Endothelial cell of umbilical vein (primary cell): Measurements from ENCODE around the gene SERPINA3. TPM values are rescaled to one million over a fixed set of nuclear protein-coding genes. Genes with fewer than 3 reads are reported as not detected.

ENCODE experiments used
- BruUV-seq: library from RNA; stranded (reverse); fragments of 400-500 nt; replicated peaks from 2 replicates; lab custom pipeline; 2021; lab: Mats Ljungman, UMichigan
- CTCF ChIA-PET: fragments of 300-600, 350-600 bp; sonication (Branson Sonifier 250); formaldehyde crosslinking; loops from one replicate; lab custom pipeline; 2021; ENCODE audit warnings: antibody characterized with exemption, inconsistent platforms; lab: Charles Lee
- POLR2A ChIA-PET: fragments of 300-600, 350-600 bp; sonication (Branson Sonifier 250); formaldehyde crosslinking; loops from one replicate; lab custom pipeline; 2021; ENCODE audit warnings: antibody characterized with exemption, inconsistent platforms; lab: Charles Lee
- DNase-seq: peaks from one replicate; pipeline ENCODE4 v3.0.0-alpha.2; 2011; ENCODE audit warnings: low read depth, low spot score
- FAIRE-seq: peaks from 2 replicates; lab custom pipeline; 2011; peaks lifted over from hg19 to GRCh38; lab: Jason Lieb, UNC
- H2AFZ ChIP-seq: 2 replicates; pipeline ENCODE4 v1.6.0; 2012; ENCODE audit warnings: low read depth, low read length, control low read depth, inconsistent platforms
- H3K27ac ChIP-seq: 2 replicates; pipeline ENCODE4 v1.5.1; 2011; ENCODE audit warnings: low read depth, mild to moderate bottlenecking, control low read depth, low read length, moderate library complexity; ENCODE audit not compliant: insufficient read depth
- H3K27me3 ChIP-seq, 2 experiments: 2 replicates each; pipeline versions ENCODE4 v1.6.0 to v1.6.1; 2011; ENCODE audit warnings: low read length in 2 of 2, mixed read lengths in 1 of 2; ENCODE audit not compliant: control insufficient read depth in 2 of 2, insufficient read depth in 2 of 2
- H3K36me3 ChIP-seq, 2 experiments: 2 replicates in 1 of 2; 3 replicates in 1 of 2; pipeline ENCODE4 v1.5.1; 2011; ENCODE audit warnings: low read length in 2 of 2, mild to moderate bottlenecking in 1 of 2, moderate library complexity in 1 of 2; ENCODE audit not compliant: control insufficient read depth in 2 of 2, insufficient read depth in 2 of 2; ENCODE audit errors: extremely low read depth in 1 of 2
- H3K4me1 ChIP-seq: 3 replicates; pipeline ENCODE4 v1.5.1; 2011; ENCODE audit warnings: mild to moderate bottlenecking, low read length; ENCODE audit not compliant: control insufficient read depth, insufficient read depth; ENCODE audit errors: extremely low read depth
- H3K4me2 ChIP-seq: 2 replicates; pipeline ENCODE4 v1.6.1; 2011; ENCODE audit warnings: low read length, control low read depth, mixed read lengths; ENCODE audit not compliant: insufficient read depth
- H3K4me3 ChIP-seq, 3 experiments: fragments of 200-600 bp in 1 of 3; sonication (generic), shearing (Covaris generic) in 1 of 3; replicated peaks in 1 of 3; 2 replicates each; pipeline ENCODE4 v1.5.1; 2011 to 2016; ENCODE audit warnings: control low read depth in 3 of 3, low read length in 3 of 3, mild to moderate bottlenecking in 2 of 3, inconsistent platforms in 1 of 3, low read depth in 1 of 3, moderate library complexity in 1 of 3; ENCODE audit not compliant: insufficient read depth in 1 of 3
- H3K79me2 ChIP-seq: 2 replicates; pipeline ENCODE4 v1.6.0; 2012; ENCODE audit warnings: low read length, inconsistent platforms; ENCODE audit not compliant: control insufficient read depth, insufficient read depth
- H3K9ac ChIP-seq: replicated peaks from 2 replicates; pipeline ENCODE3; 2011; ENCODE audit warnings: low read length, control low read depth; ENCODE audit not compliant: insufficient read depth; ENCODE audit errors: extremely low read depth
- H3K9me1 ChIP-seq: replicated peaks from 3 replicates; pipeline ENCODE4 v1.6.0; 2011; ENCODE audit warnings: mild to moderate bottlenecking, low read length; ENCODE audit not compliant: control insufficient read depth, insufficient read depth; ENCODE audit errors: extremely low read depth
- H3K9me3 ChIP-seq: replicated peaks from 2 replicates; pipeline ENCODE4 v1.5.1; 2012; ENCODE audit warnings: low read length, inconsistent platforms; ENCODE audit not compliant: control insufficient read depth, insufficient read depth
- H4K20me1 ChIP-seq: replicated peaks from 2 replicates; pipeline ENCODE3; 2011; ENCODE audit warnings: mild to moderate bottlenecking, low read length; ENCODE audit not compliant: control insufficient read depth, insufficient read depth; ENCODE audit errors: extremely low read depth
- EZH2 ChIP-seq: IDR thresholded peaks from 2 replicates; pipeline ENCODE4 v1.6.1; 2012; ENCODE audit warnings: borderline replicate concordance, low read depth, mild to moderate bottlenecking, moderate library complexity, low read length, inconsistent platforms; ENCODE audit not compliant: severe bottlenecking
- FOS ChIP-seq: IDR thresholded peaks from 2 replicates; pipeline ENCODE4 v1.6.1; 2011; ENCODE audit warnings: mild to moderate bottlenecking, low read length, moderate library complexity, borderline replicate concordance; ENCODE audit not compliant: insufficient read depth
- GATA2 ChIP-seq: IDR thresholded peaks from 2 replicates; pipeline ENCODE4 v1.7.0; 2011; ENCODE audit warnings: low read depth, mild to moderate bottlenecking, moderate library complexity, mixed read lengths, low read length; ENCODE audit not compliant: insufficient read length, insufficient read depth
- JUN ChIP-seq: IDR thresholded peaks from 2 replicates; pipeline ENCODE4 v1.6.1; 2011; ENCODE audit warnings: borderline replicate concordance, low read depth; ENCODE audit not compliant: insufficient read length, insufficient read depth
- MYC ChIP-seq: IDR thresholded peaks from one replicate; pipeline ENCODE4 v1.6.1; 2011; ENCODE audit warnings: mild to moderate bottlenecking, low read depth, low read length
- POLR2A ChIP-seq: IDR thresholded peaks from 2 replicates; pipeline ENCODE4 v1.6.1; 2012; ENCODE audit warnings: low read depth, mild to moderate bottlenecking, control low read depth, low read length
- POLR2AphosphoS5 ChIP-seq: IDR thresholded peaks from 2 replicates; pipeline ENCODE4 v1.6.1; 2012; ENCODE audit warnings: low read depth, mild to moderate bottlenecking, control low read depth, low read length, moderate library complexity; ENCODE audit not compliant: insufficient read depth
- dilution Hi-C: fragments of 300-500 bp; cut with MboI; formaldehyde crosslinking; loops from one replicate; pipeline ENCODE4 v1.15.0; 2019; ENCODE audit warnings: low sequenced_read_pairs; ENCODE audit not compliant: extremely low pct_ligation_motif_present
- intact Hi-C: fragments of 100-400 bp; cut with micrococcal nuclease; formaldehyde crosslinking; loops from one replicate; pipeline ENCODE4 v1.10.0; 2022
- polyA plus RNA-seq, 4 experiments: library from polyadenylated mRNA; depleted of rRNA in 3 of 4; stranded (reverse) in 3 of 4; unstranded in 1 of 4; fragments of >200 nt; gene quantifications; 2 replicates each; pipeline versions ENCODE4 v1.2.1 to v1.2.3, GENCODE V29; 2011 to 2012; ENCODE audit warnings: missing spikeins in 1 of 4
- total RNA-seq: library from RNA; stranded (reverse); gene quantifications from 2 replicates; pipeline ENCODE4 v1.2.3, GENCODE V29; 2021
- TF ChIP-seq, protein P1 (sequence below), 2 donors: IDR thresholded peaks; 1 replicate in 1 of 2; 2 replicates in 1 of 2; pipeline ENCODE4 v1.5.1; 2011; ENCODE audit warnings: low read length in 2 of 2, mild to moderate bottlenecking in 2 of 2, moderate library complexity in 2 of 2, control low read depth in 1 of 2, inconsistent platforms in 1 of 2, low read depth in 1 of 2; ENCODE audit not compliant: insufficient read depth in 1 of 2; ENCODE audit errors: extremely low read depth in 1 of 2
- TF ChIP-seq, protein P2 (sequence below): IDR thresholded peaks from 2 replicates; pipeline ENCODE4 v1.6.1; 2011; ENCODE audit not compliant: insufficient read depth, insufficient read length

SERPINA3 gene
- total and polyA plus RNA-seq, 2 donors (not counting 3 experiments of a cell fraction or from before 2014, with no cell fraction given), result not detected

DNA sequence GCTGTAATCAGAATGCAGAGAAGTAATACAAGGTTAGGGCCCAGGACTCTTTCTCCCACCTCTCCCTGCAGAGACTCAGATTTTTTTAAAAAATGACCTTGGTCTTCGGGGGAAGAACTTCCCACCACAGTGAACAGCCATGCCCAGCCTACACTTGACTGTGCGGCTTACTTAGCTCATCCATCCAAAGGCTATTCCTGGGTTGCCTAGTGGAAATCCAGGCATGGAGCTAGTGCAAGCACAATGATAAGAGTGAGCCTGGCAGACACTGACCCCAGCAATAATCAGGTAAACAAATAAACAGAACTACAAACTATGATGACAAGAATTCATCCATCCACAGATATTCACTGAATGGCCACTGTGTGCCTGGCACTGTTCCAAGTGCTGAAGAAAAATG is 16.3 kb upstream of the SERPINA3 start:
- Histone ChIP-seq H2AFZ (no peak overlapping the region), H3K79me2 (no peaks in the 10 kb centered on the region), H3K9me3 (no peaks in the 10 kb centered on the region), H3K9ac (no peak overlapping the region), H3K4me3 (no peak overlapping the region), H3K4me1 (peaks cover 24% of the 10 kb centered on the region), H4K20me1 (no peaks in the 10 kb centered on the region), H3K4me2 (no peak overlapping the region), H3K9me1 (no peaks in the 10 kb centered on the region), H3K36me3 (no peaks in the 10 kb centered on the region), H3K27ac (no peak overlapping the region), H3K27me3 (no peaks in the 10 kb centered on the region)
- no peak for DNase-seq
- TF ChIP-seq POLR2A, result no peak
- TF ChIP-seq, protein P1, sequence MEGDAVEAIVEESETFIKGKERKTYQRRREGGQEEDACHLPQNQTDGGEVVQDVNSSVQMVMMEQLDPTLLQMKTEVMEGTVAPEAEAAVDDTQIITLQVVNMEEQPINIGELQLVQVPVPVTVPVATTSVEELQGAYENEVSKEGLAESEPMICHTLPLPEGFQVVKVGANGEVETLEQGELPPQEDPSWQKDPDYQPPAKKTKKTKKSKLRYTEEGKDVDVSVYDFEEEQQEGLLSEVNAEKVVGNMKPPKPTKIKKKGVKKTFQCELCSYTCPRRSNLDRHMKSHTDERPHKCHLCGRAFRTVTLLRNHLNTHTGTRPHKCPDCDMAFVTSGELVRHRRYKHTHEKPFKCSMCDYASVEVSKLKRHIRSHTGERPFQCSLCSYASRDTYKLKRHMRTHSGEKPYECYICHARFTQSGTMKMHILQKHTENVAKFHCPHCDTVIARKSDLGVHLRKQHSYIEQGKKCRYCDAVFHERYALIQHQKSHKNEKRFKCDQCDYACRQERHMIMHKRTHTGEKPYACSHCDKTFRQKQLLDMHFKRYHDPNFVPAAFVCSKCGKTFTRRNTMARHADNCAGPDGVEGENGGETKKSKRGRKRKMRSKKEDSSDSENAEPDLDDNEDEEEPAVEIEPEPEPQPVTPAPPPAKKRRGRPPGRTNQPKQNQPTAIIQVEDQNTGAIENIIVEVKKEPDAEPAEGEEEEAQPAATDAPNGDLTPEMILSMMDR (IDR thresholded peaks at IDR 0.05; ENCODE audit: extremely low read depth in 1 of 2, insufficient read depth in 1 of 2, low read depth in 1 of 2, low read length in 2 of 2), result no peak
- TF ChIP-seq EZH2, result no peak
- TF ChIP-seq FOS, result no peak
- TF ChIP-seq, protein P2, sequence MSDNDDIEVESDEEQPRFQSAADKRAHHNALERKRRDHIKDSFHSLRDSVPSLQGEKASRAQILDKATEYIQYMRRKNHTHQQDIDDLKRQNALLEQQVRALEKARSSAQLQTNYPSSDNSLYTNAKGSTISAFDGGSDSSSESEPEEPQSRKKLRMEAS, result no peak
- no peak for TF ChIP-seq POLR2AphosphoS5
- no peak for TF ChIP-seq JUN
- TF ChIP-seq GATA2, result no peak
- no peak for TF ChIP-seq MYC
- ChIA-PET CTCF (no interaction called here), POLR2A (no interaction called here)
- FAIRE-seq, result no peak
- intact Hi-C loops, result no loop called here
- dilution Hi-C loops, result no loop called here
- no TSS peak for BruUV-seq
